Activated CD4-positive, alpha-beta T cell treated with anti-CD3 and anti-CD28 coated beads for 36 hours (primary cell): ENCODE results near the gene STX19. TPM values are rescaled to one million over a fixed set of nuclear protein-coding genes. Genes with fewer than 3 reads are reported as not detected.
"Not testable (repeated sequence)": the region's sequence is repeated elsewhere in the genome, so short reads cannot be mapped to it uniquely, and the experiment has no call there.

Source experiments
- ATAC-seq: fragments of 200-7000 bp; cut with Tn5 transposase; one replicate; pipeline ENCODE4 v1.10.0; 2021; ENCODE audit warnings: mild to moderate bottlenecking, moderate library complexity
- CTCF ChIA-PET: fragments of 350-600 bp; sonication (Branson Sonifier 250); formaldehyde crosslinking; loops from one replicate; lab custom pipeline; 2021; ENCODE audit warnings: antibody characterized with exemption; lab: Charles Lee
- POLR2A ChIA-PET: fragments of 350-600 bp; sonication (Branson Sonifier 250); formaldehyde crosslinking; loops from one replicate; lab custom pipeline; 2021; ENCODE audit warnings: antibody characterized with exemption, inconsistent platforms; lab: Charles Lee
- DNase-seq: peaks from one replicate; pipeline ENCODE4 v3.0.0-alpha.2; 2020
- H3K27ac Mint-ChIP-seq: one replicate; pipeline ENCODE4 v1.8.0; 2021; ENCODE audit warnings: mixed read lengths
- H3K27me3 Mint-ChIP-seq: one replicate; pipeline ENCODE4 v1.8.0; 2021; ENCODE audit warnings: mixed read lengths
- H3K36me3 Mint-ChIP-seq: one replicate; pipeline ENCODE4 v1.8.0; 2021; ENCODE audit warnings: low read depth, mixed read lengths
- H3K4me1 Mint-ChIP-seq: one replicate; pipeline ENCODE4 v1.8.0; 2021; ENCODE audit warnings: mixed read lengths
- H3K4me3 Mint-ChIP-seq: one replicate; pipeline ENCODE4 v1.8.0; 2021; ENCODE audit warnings: mild to moderate bottlenecking, moderate library complexity, mixed read lengths
- H3K9me3 Mint-ChIP-seq: one replicate; pipeline ENCODE4 v1.8.0; 2021; ENCODE audit warnings: low read depth, mixed read lengths
- intact Hi-C, 2 experiments: fragments of 100-400 bp; cut with DNase I in 1 of 2; cut with micrococcal nuclease in 1 of 2; formaldehyde crosslinking; loops; one replicate each; pipeline versions ENCODE4 v1.14.2 to v1.15.1; 2022 to 2024; cut with DNase I, micrococcal nuclease
- total RNA-seq, 2 experiments: library from RNA; stranded (reverse); gene quantifications; one replicate each; pipeline ENCODE4 v1.2.3, GENCODE V29; 2021

The STX19 gene
- total RNA-seq, 2 experiments from 2014 or later: not detected

GRCh38 chr3:93969997-93970396 is 58.4 kb downstream of the STX19 start:
- H3K4me3 Mint-ChIP-seq: no peak overlapping the region
- peaks cover 10% of the 10 kb centered on the region for H3K27me3 Mint-ChIP-seq
- no peak for ATAC-seq
- POLR2A ChIA-PET: no interaction called here
- intact Hi-C loops: no loop called here
- H3K9me3 Mint-ChIP-seq: no peaks in the 10 kb centered on the region
- H3K27ac Mint-ChIP-seq: no peak overlapping the region
- H3K4me1 Mint-ChIP-seq: peaks cover 9% of the 10 kb centered on the region
- CTCF ChIA-PET: no interaction called here
- no peak for DNase-seq
- H3K36me3 Mint-ChIP-seq: no peaks in the 10 kb centered on the region

- Mint-ChIP-seq H3K27me3 (peaks cover 10% of the 10 kb centered on the region), H3K4me3 (no peak overlapping the region), H3K36me3 (no peaks in the 10 kb centered on the region), H3K27ac (no peak overlapping the region), H3K9me3 (no peaks in the 10 kb centered on the region), H3K4me1 (peaks cover 9% of the 10 kb centered on the region)
- POLR2A ChIA-PET: no interaction called here
- intact Hi-C loops: no loop called here
- CTCF ChIA-PET: no interaction called here
- ATAC-seq (no peak), DNase-seq (no peak)
Observed at GRCh38 chr3:93969443-93969842, 59.0 kb downstream of the STX19 start.

GRCh38 chr3:93965106-93965505 is 63.3 kb downstream of the STX19 start:
- ATAC-seq, CTCF ChIA-PET, H3K4me1 Mint-ChIP-seq, H3K27me3 Mint-ChIP-seq, intact Hi-C loops, DNase-seq, H3K27ac Mint-ChIP-seq, H3K9me3 Mint-ChIP-seq, POLR2A ChIA-PET, H3K36me3 Mint-ChIP-seq, H3K4me3 Mint-ChIP-seq: not testable (repeated sequence)

Other genes with a start within 250 kb of the STX19 start
- gene PROS1, start 54.7 kb downstream of the STX19 start, total RNA-seq: under 1 TPM; 0.47 to 0.57 TPM
- gene ARL13B, start 48.4 kb downstream of the STX19 start, total RNA-seq: 10 to 100 TPM in 1 of 2 experiments, 1 to 10 TPM in 1; 8.7 to 11.2 TPM
- 10 to 100 TPM in 1 of 2 experiments, 1 to 10 TPM in 1; 7.4 to 10.3 TPM for gene DHFR2, start 34.3 kb upstream of the STX19 start, total RNA-seq
- 10 to 100 TPM; 15.4 to 17.1 TPM for gene NSUN3, start 34.5 kb upstream of the STX19 start, total RNA-seq